ENCODE data around the gene EIF2S1. TPM values are rescaled to one million over a fixed set of nuclear protein-coding genes. Genes with fewer than 3 reads are reported as not detected.

EIF2S1 gene
- total RNA-seq, 1 experiment from 2014 or later, result 415 TPM

GRCh38 chr14:67409461-67409860, 49.3 kb downstream of the EIF2S1 start:
- ChIA-PET POLR2A (ENCODE audit: unreplicated experiment) (interaction anchor here (0.6 kb wide), 1 partner anchor 1050 kb away, joined by 4 read pairs; no protein-coding TSS in a partner anchor), CTCF (interaction anchor here (0.5 to 0.6 kb wide), 4 partner anchors 13 to 902 kb away, joined by 3 to 5 read pairs (median 3); partner anchors contain the start of gene GPHN)
- intact Hi-C loops (cut with micrococcal nuclease), result no loop called here
- H3K4me2 ChIP-seq (ENCODE audit: low read length), result no peak overlapping the region
- peaks cover 3% of the 10 kb centered on the region for H3F3A ChIP-seq (ENCODE audit: low read length, unreplicated experiment)
- ATAC-seq (no peak), DNase-seq (no peak)
- no peaks in the 10 kb centered on the region for H4K20me1 ChIP-seq (ENCODE audit: low read length)
- no peak overlapping the region for H3K9ac ChIP-seq (ENCODE audit: low read length)
- BruUV-seq (replicated peaks), result no TSS peak
- H3K36me3 ChIP-seq (ENCODE audit: low read depth, low read length), result no peaks in the 10 kb centered on the region
- no peaks in the 10 kb centered on the region for H3K9me2 ChIP-seq (replicated peaks; ENCODE audit: low read length)
- no peak for TF ChIP-seq CTCF (conservative IDR thresholded peaks at IDR 0.05; ENCODE audit: low read depth, low read length)
- TF ChIP-seq EZH2phosphoT487 (IDR thresholded peaks at IDR 0.05; ENCODE audit: borderline replicate concordance, low read length), result no peak
- TF ChIP-seq EZH2 (IDR thresholded peaks at IDR 0.05; ENCODE audit: low read length, unreplicated experiment), result no peak
- H3K79me2 ChIP-seq (ENCODE audit: low read length), result peaks cover 32% of the 10 kb centered on the region
- peaks cover 33% of the 10 kb centered on the region for H3K4me1 ChIP-seq (ENCODE audit: insufficient read depth, low read length)
- H2AFZ ChIP-seq (ENCODE audit: low read length), result no peak overlapping the region
- H3K4me3 ChIP-seq (ENCODE audit: low read length), result no peak overlapping the region
- H3K9me3 ChIP-seq (ENCODE audit: low read length), result no peaks in the 10 kb centered on the region
- H3K27ac ChIP-seq (ENCODE audit: low read length), result no peak overlapping the region
- H3K27me3 ChIP-seq (ENCODE audit: low read length), result no peaks in the 10 kb centered on the region

GRCh38 chr14:67410313-67410712, 50.2 kb downstream of the EIF2S1 start:
- DNase-seq, result no peak
- no peaks in the 10 kb centered on the region for H3K27me3 ChIP-seq (ENCODE audit: low read length)
- no peaks in the 10 kb centered on the region for H4K20me1 ChIP-seq (ENCODE audit: low read length)
- POLR2A ChIA-PET (ENCODE audit: unreplicated experiment), result interaction anchor here (0.6 kb wide), 2 partner anchors 9 to 170 kb away, joined by 3 to 4 read pairs; no protein-coding TSS in a partner anchor
- CTCF ChIA-PET, result interaction anchor here (0.6 kb wide), 1 partner anchor 161 kb away, joined by 3 read pairs; no protein-coding TSS in a partner anchor
- H3K9me3 ChIP-seq (ENCODE audit: low read length), result no peaks in the 10 kb centered on the region
- H3K4me1 ChIP-seq (ENCODE audit: insufficient read depth, low read length), result peaks cover 38% of the 10 kb centered on the region
- BruUV-seq (replicated peaks), result no TSS peak
- H3K36me3 ChIP-seq (ENCODE audit: low read depth, low read length), result no peaks in the 10 kb centered on the region
- H3K4me2 ChIP-seq (ENCODE audit: low read length), result peak overlapping the region; percentile 97
- H3K9ac ChIP-seq (ENCODE audit: low read length), result no peak overlapping the region
- peaks cover 31% of the 10 kb centered on the region for H3K79me2 ChIP-seq (ENCODE audit: low read length)
- no peak for ATAC-seq
- intact Hi-C loops (cut with micrococcal nuclease), result no loop called here
- peaks cover 3% of the 10 kb centered on the region for H3F3A ChIP-seq (ENCODE audit: low read length, unreplicated experiment)
- 0 out of 2 replicates have a peak overlapping the region, but pooled peaks have one; percentile 85 for H3K4me3 ChIP-seq (ENCODE audit: low read length)
- H2AFZ ChIP-seq (ENCODE audit: low read length), result no peak overlapping the region
- no peak overlapping the region for H3K27ac ChIP-seq (ENCODE audit: low read length)
- TF ChIP-seq EZH2phosphoT487 (IDR thresholded peaks at IDR 0.05; ENCODE audit: borderline replicate concordance, low read length) (no peak), CTCF (conservative IDR thresholded peaks at IDR 0.05; ENCODE audit: low read depth, low read length) (no peak), EZH2 (IDR thresholded peaks at IDR 0.05; ENCODE audit: low read length, unreplicated experiment) (no peak)
- no peaks in the 10 kb centered on the region for H3K9me2 ChIP-seq (replicated peaks; ENCODE audit: low read length)

- Histone ChIP-seq H3K4me1 (ENCODE audit: insufficient read depth, low read length) (peaks cover 38% of the 10 kb centered on the region), H3K9ac (ENCODE audit: low read length) (peak overlapping the region; percentile 79), H3F3A (ENCODE audit: low read length, unreplicated experiment) (peaks cover 3% of the 10 kb centered on the region), H2AFZ (ENCODE audit: low read length) (peak overlapping the region; percentile 95), H3K9me3 (ENCODE audit: low read length) (no peaks in the 10 kb centered on the region), H3K9me2 (replicated peaks; ENCODE audit: low read length) (no peaks in the 10 kb centered on the region), H3K4me2 (ENCODE audit: low read length) (peak overlapping the region; percentile 97), H4K20me1 (ENCODE audit: low read length) (no peaks in the 10 kb centered on the region), H3K4me3 (ENCODE audit: low read length) (peak overlapping the region; percentile 85), H3K79me2 (ENCODE audit: low read length) (peaks cover 27% of the 10 kb centered on the region), H3K27me3 (ENCODE audit: low read length) (no peaks in the 10 kb centered on the region), H3K36me3 (ENCODE audit: low read depth, low read length) (no peaks in the 10 kb centered on the region), H3K27ac (ENCODE audit: low read length) (no peak overlapping the region)
- intact Hi-C loops (cut with micrococcal nuclease), result no loop called here
- TF ChIP-seq EZH2phosphoT487 (IDR thresholded peaks at IDR 0.05; ENCODE audit: borderline replicate concordance, low read length) (no peak), CTCF (conservative IDR thresholded peaks at IDR 0.05; ENCODE audit: low read depth, low read length) (no peak), EZH2 (IDR thresholded peaks at IDR 0.05; ENCODE audit: low read length, unreplicated experiment) (no peak)
- CTCF ChIA-PET, result no interaction called here
- DNase-seq, result peak; percentile 32
- POLR2A ChIA-PET (ENCODE audit: unreplicated experiment), result interaction anchor here (0.6 kb wide), 1 partner anchor 24 kb away, joined by 3 read pairs; no protein-coding TSS in a partner anchor
- TSS peak; percentile 56 for BruUV-seq (replicated peaks)
- ATAC-seq, result peak; percentile 17
These were observed 51.2 kb downstream of the EIF2S1 start for GRCh38 chr14:67411370-67411769.
